Measurements from ENCODE around the gene TSPAN4.

Gene TSPAN4

DNA sequence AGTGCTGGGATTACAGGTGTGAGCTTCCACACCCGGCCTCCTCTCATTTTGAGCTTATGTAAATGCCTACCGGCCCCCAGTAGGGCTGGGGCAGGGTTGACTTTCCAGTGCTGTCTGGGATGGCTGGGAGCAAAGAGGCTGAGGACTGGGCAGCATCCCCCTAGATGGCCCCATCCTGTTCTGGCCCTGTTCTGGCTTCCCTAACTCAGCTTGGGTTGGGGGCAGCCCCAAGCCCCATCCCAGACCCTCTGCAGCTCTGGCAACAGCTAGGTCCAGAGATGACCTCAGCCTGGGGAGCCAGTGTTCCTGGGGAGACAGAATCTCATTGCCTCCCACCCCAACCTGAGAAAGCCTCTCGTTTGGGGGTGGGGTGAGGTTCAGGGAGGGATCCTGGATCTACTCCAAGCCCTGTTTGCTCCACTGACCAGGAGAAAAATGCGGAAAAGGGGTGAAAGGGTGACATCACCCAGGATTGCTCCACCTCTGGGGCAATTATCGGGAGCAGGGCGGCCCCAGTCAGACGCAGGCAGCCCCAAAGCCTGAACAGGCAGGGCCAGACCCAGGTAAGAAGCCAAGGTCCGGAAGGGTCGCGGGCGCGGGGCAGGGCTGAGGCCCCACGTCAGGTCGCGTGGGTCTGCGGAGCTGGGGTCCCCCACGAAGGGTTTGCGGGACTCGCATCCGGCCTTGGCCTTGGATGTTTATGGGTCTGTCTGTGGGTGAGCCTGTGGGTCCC lies 24.1 kb upstream of the TSPAN4 start, which contains the start of gene PNPLA2:
Gene PNPLA2 (plus strand): TSS at position 519 of the 733 bp plus-strand sequence. CDS start 805 bp downstream, outside the sequence.
- Histone ChIP-seq H3K27me3 (ENCODE audit: control insufficient read depth in 1 of 2, insufficient read depth in 2 of 2, low read length in 2 of 2) (no peaks in the 10 kb centered on the region), H3K9me3 (ENCODE audit: control insufficient read depth in 1 of 2, low read length in 2 of 2) (no peaks in the 10 kb centered on the region), H3K36me3 (ENCODE audit: control insufficient read depth in 1 of 2, insufficient read depth in 2 of 2, low read length in 2 of 2) (peaks cover 0 to 9% of the 10 kb centered on the region in 2 donors), H3K9ac (ENCODE audit: low read depth in 1 of 2, low read length in 2 of 2) (peak within 1 kb of the TSS; percentile 79 to 88), H3K4me1 (ENCODE audit: control insufficient read depth in 1 of 2, insufficient read depth in 2 of 2, low read length in 2 of 2) (peaks cover 28 to 29% of the 10 kb centered on the region in 2 donors), H3K27ac (ENCODE audit: low read depth, low read length) (peak within 1 kb of the TSS; percentile 96), H3K4me3 (ENCODE audit: low read depth in 1 of 2, low read length in 2 of 2) (peak within 1 kb of the TSS; percentile 75 to 87)

DNA sequence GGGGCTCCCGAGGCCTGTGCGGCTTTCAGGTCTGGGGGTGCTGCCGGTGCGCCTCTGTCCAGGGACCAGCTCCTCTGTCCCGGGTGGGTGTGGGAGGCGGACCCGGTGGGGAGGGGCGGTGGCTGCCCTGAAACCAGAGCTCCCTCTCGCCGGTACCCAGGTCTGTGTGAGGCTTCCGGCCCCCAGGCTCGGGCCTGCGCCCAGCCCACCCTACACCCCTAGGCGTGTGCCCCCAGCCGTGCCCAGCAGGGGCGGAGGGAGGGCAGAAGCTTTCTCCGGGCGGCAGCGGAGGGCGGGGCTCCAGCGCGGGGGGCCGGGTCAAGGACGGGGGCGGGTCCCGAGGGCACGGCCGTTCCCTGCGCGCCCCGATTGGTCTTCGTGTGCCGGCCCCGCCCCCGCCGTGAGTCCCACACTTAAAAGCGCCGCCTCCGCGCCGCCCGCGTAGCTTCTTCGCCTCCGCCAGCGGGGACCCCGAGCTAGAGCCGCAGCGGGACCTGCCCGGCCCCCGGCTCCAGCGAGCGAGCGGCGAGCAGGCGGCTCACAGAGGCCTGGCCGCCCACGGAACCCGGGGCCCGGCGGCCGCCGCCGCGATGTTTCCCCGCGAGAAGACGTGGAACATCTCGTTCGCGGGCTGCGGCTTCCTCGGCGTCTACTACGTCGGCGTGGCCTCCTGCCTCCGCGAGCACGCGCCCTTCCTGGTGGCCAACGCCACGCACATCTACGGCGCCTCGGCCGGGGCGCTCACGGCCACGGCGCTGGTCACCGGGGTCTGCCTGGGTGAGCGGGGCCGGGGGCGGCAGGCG lies 23.3 kb upstream of the TSPAN4 start:
- no peaks in the 10 kb centered on the region for H3K9me3 ChIP-seq (ENCODE audit: control insufficient read depth in 1 of 2, low read length in 2 of 2)
- H3K27me3 ChIP-seq (ENCODE audit: control insufficient read depth in 1 of 2, insufficient read depth in 2 of 2, low read length in 2 of 2) = no peaks in the 10 kb centered on the region
- peaks cover 28 to 29% of the 10 kb centered on the region in 2 donors for H3K4me1 ChIP-seq (ENCODE audit: control insufficient read depth in 1 of 2, insufficient read depth in 2 of 2, low read length in 2 of 2)
- H3K9ac ChIP-seq (ENCODE audit: low read depth in 1 of 2, low read length in 2 of 2) = peak overlapping the region; percentile 79 to 88
- H3K4me3 ChIP-seq (ENCODE audit: low read depth in 1 of 2, low read length in 2 of 2) = peak overlapping the region; percentile 75 to 87
- H3K36me3 ChIP-seq (ENCODE audit: control insufficient read depth in 1 of 2, insufficient read depth in 2 of 2, low read length in 2 of 2) = peaks cover 0 to 8% of the 10 kb centered on the region in 2 donors
- H3K27ac ChIP-seq (ENCODE audit: low read depth, low read length) = peak overlapping the region; percentile 96

DNA sequence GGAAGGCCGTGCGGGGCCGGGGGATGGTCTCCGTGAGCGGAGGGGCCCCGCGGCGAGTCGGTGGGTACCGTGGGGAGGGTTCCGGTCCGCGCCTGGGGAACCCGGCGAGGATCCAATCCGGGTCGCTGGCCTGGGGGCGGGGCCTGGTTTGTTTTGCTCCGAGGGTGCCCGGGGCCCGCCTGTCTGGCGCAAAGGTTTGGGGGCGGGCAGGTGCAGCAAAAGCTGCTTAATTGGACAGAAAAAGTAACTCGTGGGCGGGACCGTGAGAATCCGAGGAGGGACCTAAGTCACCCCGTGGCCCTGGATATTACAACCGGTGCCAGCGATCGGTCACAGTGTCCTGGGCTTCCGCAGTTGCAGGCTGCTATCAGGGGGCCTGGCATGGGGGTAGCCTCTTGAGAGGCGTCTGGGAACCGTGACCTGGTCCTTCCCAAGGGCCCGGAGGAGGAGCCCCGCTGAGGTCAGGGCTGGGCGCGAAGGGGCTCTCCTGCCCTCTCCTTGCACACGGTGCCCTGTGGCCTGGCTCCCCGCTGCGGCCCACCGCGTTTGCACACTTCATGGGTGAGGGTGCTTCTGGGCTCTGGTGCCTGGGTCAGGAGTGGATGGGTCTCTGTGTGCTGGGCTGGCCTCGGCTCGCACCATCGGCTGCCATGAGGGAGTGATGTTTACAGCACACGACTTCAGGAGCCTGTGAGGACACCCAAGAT lies 22.6 kb upstream of the TSPAN4 start:
- peak overlapping the region; percentile 73 to 76 for H3K9ac ChIP-seq (ENCODE audit: low read depth in 1 of 2, low read length in 2 of 2)

DNA sequence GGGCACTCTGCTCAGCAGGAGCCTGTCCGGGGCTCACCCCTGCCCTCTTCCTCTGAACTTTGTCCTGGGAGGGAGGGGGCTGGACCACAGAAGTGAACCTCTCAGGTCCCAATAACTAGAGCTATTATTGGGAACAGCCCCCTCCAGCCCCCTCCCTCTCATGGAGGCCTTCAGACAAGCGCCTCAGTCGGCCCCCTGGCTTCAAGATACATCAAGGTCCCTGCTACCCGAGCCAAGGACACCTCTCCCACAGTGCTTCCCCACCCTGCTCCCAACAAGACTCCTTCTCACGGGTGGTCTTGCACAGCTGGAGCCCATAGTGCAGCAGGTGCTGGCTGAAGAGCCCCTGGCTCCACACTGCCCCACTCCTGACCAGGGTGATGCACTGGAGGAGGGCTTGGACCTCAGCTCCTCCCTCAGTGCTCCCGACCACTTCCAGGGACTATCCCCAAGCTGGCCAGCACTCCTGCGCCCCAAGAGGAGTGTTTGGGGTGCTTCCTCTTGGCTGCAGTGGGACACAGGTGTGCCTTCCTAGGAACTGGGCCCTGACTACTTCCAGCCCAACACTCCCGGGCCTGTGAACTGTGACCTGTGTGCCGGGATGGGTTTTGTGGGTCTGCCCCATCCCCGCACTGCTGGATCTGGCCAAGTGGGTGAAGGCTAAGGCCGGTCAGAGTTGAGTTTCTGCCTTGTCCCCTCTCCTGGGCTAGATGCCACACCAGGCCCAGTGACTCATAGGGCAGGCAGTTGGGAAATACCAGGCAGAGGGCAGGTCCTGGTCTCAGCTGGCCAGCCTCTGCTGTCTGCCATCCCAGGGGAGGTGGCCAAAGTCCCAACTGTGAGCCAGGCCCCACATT lies 21.8 kb upstream of the TSPAN4 start:
- Histone ChIP-seq H3K4me3 (ENCODE audit: low read depth in 1 of 2, low read length in 2 of 2) (peak overlapping the region; percentile 64 to 87), H3K27me3 (ENCODE audit: control insufficient read depth in 1 of 2, insufficient read depth in 2 of 2, low read length in 2 of 2) (no peaks in the 10 kb centered on the region), H3K9me3 (ENCODE audit: control insufficient read depth in 1 of 2, low read length in 2 of 2) (no peaks in the 10 kb centered on the region), H3K27ac (ENCODE audit: low read depth, low read length) (peak overlapping the region; percentile 96), H3K36me3 (ENCODE audit: control insufficient read depth in 1 of 2, insufficient read depth in 2 of 2, low read length in 2 of 2) (peaks cover 0 to 5% of the 10 kb centered on the region in 2 donors), H3K9ac (ENCODE audit: low read depth in 1 of 2, low read length in 2 of 2) (peak overlapping the region; percentile 73 to 76), H3K4me1 (ENCODE audit: control insufficient read depth in 1 of 2, insufficient read depth in 2 of 2, low read length in 2 of 2) (peaks cover 37 to 38% of the 10 kb centered on the region in 2 donors)

More for the DNA sequence above, 22.6 kb upstream of the TSPAN4 start:
- H3K4me1 ChIP-seq (ENCODE audit: control insufficient read depth in 1 of 2, insufficient read depth in 2 of 2, low read length in 2 of 2) = peaks cover 30% of the 10 kb centered on the region in 2 donors
- no peaks in the 10 kb centered on the region for H3K27me3 ChIP-seq (ENCODE audit: control insufficient read depth in 1 of 2, insufficient read depth in 2 of 2, low read length in 2 of 2)
- H3K9me3 ChIP-seq (ENCODE audit: control insufficient read depth in 1 of 2, low read length in 2 of 2) = no peaks in the 10 kb centered on the region
- H3K36me3 ChIP-seq (ENCODE audit: control insufficient read depth in 1 of 2, insufficient read depth in 2 of 2, low read length in 2 of 2) = peaks cover 0 to 5% of the 10 kb centered on the region in 2 donors
- peak overlapping the region; percentile 64 to 87 for H3K4me3 ChIP-seq (ENCODE audit: low read depth in 1 of 2, low read length in 2 of 2)
- peak overlapping the region; percentile 96 for H3K27ac ChIP-seq (ENCODE audit: low read depth, low read length)

DNA sequence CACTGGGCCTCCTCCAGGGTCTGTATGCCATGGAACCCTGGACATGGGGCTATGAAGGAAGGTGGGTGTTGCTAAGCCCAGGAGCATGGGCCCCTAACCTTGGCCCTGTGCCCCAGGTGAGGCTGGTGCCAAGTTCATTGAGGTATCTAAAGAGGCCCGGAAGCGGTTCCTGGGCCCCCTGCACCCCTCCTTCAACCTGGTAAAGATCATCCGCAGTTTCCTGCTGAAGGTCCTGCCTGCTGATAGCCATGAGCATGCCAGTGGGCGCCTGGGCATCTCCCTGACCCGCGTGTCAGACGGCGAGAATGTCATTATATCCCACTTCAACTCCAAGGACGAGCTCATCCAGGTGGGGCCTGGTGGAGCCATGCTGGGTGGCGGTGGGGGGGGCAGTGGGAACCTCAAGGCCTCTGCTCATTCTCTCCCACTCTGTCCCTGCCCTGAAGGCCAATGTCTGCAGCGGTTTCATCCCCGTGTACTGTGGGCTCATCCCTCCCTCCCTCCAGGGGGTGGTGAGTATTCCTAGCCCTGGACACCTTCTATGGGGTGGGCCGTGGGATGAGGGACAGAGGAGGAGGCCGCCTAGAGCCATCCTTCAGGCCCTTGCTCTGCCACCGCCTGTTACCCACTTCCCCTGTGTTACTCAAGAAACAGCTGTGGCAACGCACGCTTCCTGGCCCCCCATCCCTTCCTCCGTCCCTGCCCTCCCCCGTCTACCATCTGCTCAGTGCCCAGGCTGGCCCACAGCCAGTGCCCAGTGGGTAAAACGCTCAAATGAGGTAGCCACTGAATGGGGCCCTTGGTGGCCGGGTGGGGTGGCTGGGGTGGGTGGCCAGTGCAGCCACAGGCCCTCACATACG lies 20.9 kb upstream of the TSPAN4 start:
- H3K27ac ChIP-seq (ENCODE audit: low read depth, low read length) = peak overlapping the region; percentile 96
- no peaks in the 10 kb centered on the region for H3K9me3 ChIP-seq (ENCODE audit: control insufficient read depth in 1 of 2, low read length in 2 of 2)
- H3K4me1 ChIP-seq (ENCODE audit: control insufficient read depth in 1 of 2, insufficient read depth in 2 of 2, low read length in 2 of 2) = peaks cover 43 to 44% of the 10 kb centered on the region in 2 donors
- no peaks in the 10 kb centered on the region for H3K27me3 ChIP-seq (ENCODE audit: control insufficient read depth in 1 of 2, insufficient read depth in 2 of 2, low read length in 2 of 2)
- H3K36me3 ChIP-seq (ENCODE audit: control insufficient read depth in 1 of 2, insufficient read depth in 2 of 2, low read length in 2 of 2) = peaks cover 0 to 5% of the 10 kb centered on the region in 2 donors
- H3K4me3 ChIP-seq (ENCODE audit: low read depth in 1 of 2, low read length in 2 of 2) = peak overlapping the region; percentile 64 to 87
- H3K9ac ChIP-seq (ENCODE audit: low read depth in 1 of 2, low read length in 2 of 2) = peak overlapping the region; percentile 73 to 76

DNA sequence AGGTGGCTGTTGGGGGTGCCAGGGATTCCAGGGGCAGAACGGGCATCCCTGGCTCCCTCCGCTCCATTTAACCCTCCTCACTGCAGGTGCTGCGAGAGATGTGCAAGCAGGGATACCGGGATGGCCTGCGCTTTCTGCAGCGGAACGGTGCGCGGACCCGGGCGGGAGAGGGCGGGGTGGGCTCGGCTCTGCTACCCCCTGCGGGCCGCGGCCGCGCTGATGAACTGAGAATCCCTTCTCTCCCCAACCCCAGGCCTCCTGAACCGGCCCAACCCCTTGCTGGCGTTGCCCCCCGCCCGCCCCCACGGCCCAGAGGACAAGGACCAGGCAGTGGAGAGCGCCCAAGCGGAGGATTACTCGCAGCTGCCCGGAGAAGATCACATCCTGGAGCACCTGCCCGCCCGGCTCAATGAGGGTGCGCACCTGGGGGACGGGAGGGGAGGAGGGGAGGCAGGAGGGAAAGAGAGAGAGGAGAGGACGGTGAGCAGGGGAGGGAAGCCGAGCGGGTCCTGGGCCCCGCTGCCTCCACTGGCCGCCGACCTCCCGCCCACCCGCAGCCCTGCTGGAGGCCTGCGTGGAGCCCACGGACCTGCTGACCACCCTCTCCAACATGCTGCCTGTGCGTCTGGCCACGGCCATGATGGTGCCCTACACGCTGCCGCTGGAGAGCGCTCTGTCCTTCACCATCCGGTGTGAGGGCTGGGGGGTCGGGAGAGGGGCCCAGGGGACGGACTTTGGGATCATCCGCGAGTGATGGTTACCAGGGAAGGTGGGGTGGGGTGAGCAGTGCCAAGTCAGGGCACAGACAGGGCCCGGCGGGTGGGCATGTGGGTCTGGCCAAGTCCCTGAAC lies 19.0 kb upstream of the TSPAN4 start:
- Histone ChIP-seq H3K27me3 (ENCODE audit: control insufficient read depth in 1 of 2, insufficient read depth in 2 of 2, low read length in 2 of 2) (no peaks in the 10 kb centered on the region), H3K4me3 (ENCODE audit: low read depth in 1 of 2, low read length in 2 of 2) (no peak overlapping the region), H3K9ac (ENCODE audit: low read depth in 1 of 2, low read length in 2 of 2) (no peak overlapping the region), H3K27ac (ENCODE audit: low read depth, low read length) (no peak overlapping the region), H3K36me3 (ENCODE audit: control insufficient read depth in 1 of 2, insufficient read depth in 2 of 2, low read length in 2 of 2) (peaks cover 0 to 5% of the 10 kb centered on the region in 2 donors), H3K9me3 (ENCODE audit: control insufficient read depth in 1 of 2, low read length in 2 of 2) (no peaks in the 10 kb centered on the region), H3K4me1 (ENCODE audit: control insufficient read depth in 1 of 2, insufficient read depth in 2 of 2, low read length in 2 of 2) (peaks cover 48 to 53% of the 10 kb centered on the region in 2 donors)

DNA sequence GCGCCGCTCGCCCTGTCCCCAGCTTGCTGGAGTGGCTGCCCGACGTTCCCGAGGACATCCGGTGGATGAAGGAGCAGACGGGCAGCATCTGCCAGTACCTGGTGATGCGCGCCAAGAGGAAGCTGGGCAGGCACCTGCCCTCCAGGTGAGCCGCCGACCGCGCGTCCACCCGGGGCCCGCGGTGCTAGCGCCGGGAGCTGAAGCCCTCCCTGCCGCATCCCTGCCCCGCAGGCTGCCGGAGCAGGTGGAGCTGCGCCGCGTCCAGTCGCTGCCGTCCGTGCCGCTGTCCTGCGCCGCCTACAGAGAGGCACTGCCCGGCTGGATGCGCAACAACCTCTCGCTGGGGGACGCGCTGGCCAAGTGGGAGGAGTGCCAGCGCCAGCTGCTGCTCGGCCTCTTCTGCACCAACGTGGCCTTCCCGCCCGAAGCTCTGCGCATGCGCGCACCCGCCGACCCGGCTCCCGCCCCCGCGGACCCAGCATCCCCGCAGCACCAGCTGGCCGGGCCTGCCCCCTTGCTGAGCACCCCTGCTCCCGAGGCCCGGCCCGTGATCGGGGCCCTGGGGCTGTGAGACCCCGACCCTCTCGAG lies 18.3 kb upstream of the TSPAN4 start:
- no peaks in the 10 kb centered on the region for H3K9me3 ChIP-seq (ENCODE audit: control insufficient read depth in 1 of 2, low read length in 2 of 2)
- H3K27me3 ChIP-seq (ENCODE audit: control insufficient read depth in 1 of 2, insufficient read depth in 2 of 2, low read length in 2 of 2) = no peaks in the 10 kb centered on the region
- H3K4me1 ChIP-seq (ENCODE audit: control insufficient read depth in 1 of 2, insufficient read depth in 2 of 2, low read length in 2 of 2) = peaks cover 55 to 56% of the 10 kb centered on the region in 2 donors
- no peak overlapping the region for H3K4me3 ChIP-seq (ENCODE audit: low read depth in 1 of 2, low read length in 2 of 2)
- H3K36me3 ChIP-seq (ENCODE audit: control insufficient read depth in 1 of 2, insufficient read depth in 2 of 2, low read length in 2 of 2) = peaks cover 0 to 5% of the 10 kb centered on the region in 2 donors
- no peak overlapping the region for H3K9ac ChIP-seq (ENCODE audit: low read depth in 1 of 2, low read length in 2 of 2)
- no peak overlapping the region for H3K27ac ChIP-seq (ENCODE audit: low read depth, low read length)

DNA sequence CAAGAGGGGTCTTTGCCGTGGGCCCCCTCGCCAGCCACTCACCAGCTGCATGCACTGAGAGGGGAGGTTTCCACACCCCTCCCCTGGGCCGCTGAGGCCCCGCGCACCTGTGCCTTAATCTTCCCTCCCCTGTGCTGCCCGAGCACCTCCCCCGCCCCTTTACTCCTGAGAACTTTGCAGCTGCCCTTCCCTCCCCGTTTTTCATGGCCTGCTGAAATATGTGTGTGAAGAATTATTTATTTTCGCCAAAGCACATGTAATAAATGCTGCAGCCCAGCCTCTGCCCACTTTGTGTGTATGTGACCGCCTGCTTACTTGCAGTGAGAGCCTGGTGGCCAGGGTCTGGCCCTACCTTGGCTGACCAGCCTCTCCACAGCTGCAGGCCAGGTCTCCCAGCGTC lies 17.7 kb upstream of the TSPAN4 start:
- no peaks in the 10 kb centered on the region for H3K9me3 ChIP-seq (ENCODE audit: control insufficient read depth in 1 of 2, low read length in 2 of 2)
- peaks cover 59 to 61% of the 10 kb centered on the region in 2 donors for H3K4me1 ChIP-seq (ENCODE audit: control insufficient read depth in 1 of 2, insufficient read depth in 2 of 2, low read length in 2 of 2)
- no peak overlapping the region for H3K4me3 ChIP-seq (ENCODE audit: low read depth in 1 of 2, low read length in 2 of 2)
- no peak overlapping the region for H3K27ac ChIP-seq (ENCODE audit: low read depth, low read length)
- H3K27me3 ChIP-seq (ENCODE audit: control insufficient read depth in 1 of 2, insufficient read depth in 2 of 2, low read length in 2 of 2) = no peaks in the 10 kb centered on the region
- peaks cover 0 to 5% of the 10 kb centered on the region in 2 donors for H3K36me3 ChIP-seq (ENCODE audit: control insufficient read depth in 1 of 2, insufficient read depth in 2 of 2, low read length in 2 of 2)
- no peak overlapping the region for H3K9ac ChIP-seq (ENCODE audit: low read depth in 1 of 2, low read length in 2 of 2)
